Upper lobe of right lung (tissue), 1 donor: Measurements from ENCODE around the gene PADI1. TPM values are rescaled to one million over a fixed set of nuclear protein-coding genes. Genes with fewer than 3 reads are reported as not detected.

ENCODE experiments used
- ATAC-seq: fragments of 200-7000 bp; cut with Tn5 transposase; one replicate; pipeline ENCODE4 v1.9.1; 2020; ENCODE audit warnings: mild to moderate bottlenecking, moderate library complexity
- DNase-seq: peaks from one replicate; pipeline ENCODE4 v3.0.0-alpha.2; 2020
- H3K27ac ChIP-seq: fragments of 200-600 bp; one replicate; pipeline ENCODE4 v1.8.0; 2022
- H3K27me3 ChIP-seq: fragments of 200-600 bp; one replicate; pipeline ENCODE4 v1.8.0; 2022; ENCODE audit warnings: mild to moderate bottlenecking
- H3K36me3 ChIP-seq: fragments of 200-600 bp; one replicate; pipeline ENCODE4 v1.8.0; 2022
- H3K4me1 ChIP-seq: fragments of 200-600 bp; one replicate; pipeline ENCODE4 v1.8.0; 2022
- H3K4me3 ChIP-seq: fragments of 200-600 bp; one replicate; pipeline ENCODE4 v1.8.0; 2022; ENCODE audit warnings: mild to moderate bottlenecking
- H3K9me3 ChIP-seq: fragments of 200-600 bp; one replicate; pipeline ENCODE4 v1.8.0; 2022
- intact Hi-C: fragments of 100-400 bp; cut with DNase I; formaldehyde crosslinking; loops from one replicate; pipeline ENCODE4 v1.11.0; 2022
- total RNA-seq: library from RNA; stranded (reverse); fragmentation: NEBNext Ultra II Directional; extraction: Animal tissue kit (Norgen Biotek cat#: 25700); gene quantifications from one replicate; pipeline ENCODE4 v1.2.1, GENCODE V29; 2021
- TF ChIP-seq, protein P1 (sequence below): fragments of 200-600 bp; IDR thresholded peaks from one replicate; pipeline ENCODE4 v1.8.0; 2022; ENCODE audit warnings: antibody characterized with exemption
- donor health status: DM: no; HTN: yes; CAD: no; lungs with severe emphysema.

PADI1 gene
- total RNA-seq, 1 donor from 2014 or later: not detected

DNA sequence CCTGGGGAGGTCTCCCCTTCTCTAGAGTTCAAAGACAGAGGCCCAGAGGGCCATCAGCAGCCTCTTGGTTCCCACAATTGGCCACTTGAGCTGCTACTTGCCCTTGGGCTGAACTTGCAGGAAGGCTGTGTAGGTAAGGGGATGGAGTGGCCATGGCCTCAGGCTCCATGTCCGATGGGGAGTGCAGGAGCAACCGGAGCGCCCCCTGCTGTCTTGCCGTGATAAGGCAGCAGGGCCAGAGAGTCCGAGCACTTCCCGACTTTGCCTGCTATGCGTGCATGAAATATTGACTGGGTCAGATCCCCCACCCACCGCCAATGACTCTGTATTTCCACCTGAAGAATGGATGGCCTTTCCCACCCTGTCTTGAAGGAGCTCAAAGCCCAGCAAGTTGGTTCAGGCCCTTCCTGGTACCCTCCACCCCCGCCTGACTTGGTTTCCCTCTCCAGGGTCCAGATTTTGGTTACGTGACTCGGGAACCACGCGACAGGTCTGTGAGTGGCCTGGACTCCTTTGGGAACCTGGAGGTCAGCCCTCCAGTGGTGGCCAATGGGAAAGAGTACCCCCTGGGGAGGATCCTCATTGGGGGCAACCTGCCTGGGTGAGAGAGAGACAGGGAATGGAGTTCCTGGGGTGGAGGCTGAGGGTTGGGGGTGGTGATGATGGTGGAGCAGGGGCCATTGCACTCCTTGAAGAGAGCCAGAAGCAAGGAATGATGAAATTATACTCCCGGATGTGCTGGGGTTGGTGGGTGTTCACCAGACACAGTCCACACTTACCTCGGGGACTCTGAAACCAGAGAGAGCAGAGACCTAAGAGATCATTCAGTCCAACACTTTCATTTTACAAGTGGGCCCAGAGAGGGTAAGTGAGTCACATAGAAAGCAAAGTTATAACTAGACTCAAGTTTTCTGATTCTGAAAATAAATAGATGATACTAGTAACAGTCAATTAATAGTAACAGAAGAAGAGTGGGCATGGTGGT lies 69.5 kb downstream of the PADI1 start:
- H3K4me3 ChIP-seq: no peak overlapping the region
- H3K4me1 ChIP-seq: no peaks in the 10 kb centered on the region
- H3K9me3 ChIP-seq: no peaks in the 10 kb centered on the region
- ATAC-seq: peak; percentile 83
- H3K27me3 ChIP-seq: peaks cover 11% of the 10 kb centered on the region
- TF ChIP-seq, protein P1, sequence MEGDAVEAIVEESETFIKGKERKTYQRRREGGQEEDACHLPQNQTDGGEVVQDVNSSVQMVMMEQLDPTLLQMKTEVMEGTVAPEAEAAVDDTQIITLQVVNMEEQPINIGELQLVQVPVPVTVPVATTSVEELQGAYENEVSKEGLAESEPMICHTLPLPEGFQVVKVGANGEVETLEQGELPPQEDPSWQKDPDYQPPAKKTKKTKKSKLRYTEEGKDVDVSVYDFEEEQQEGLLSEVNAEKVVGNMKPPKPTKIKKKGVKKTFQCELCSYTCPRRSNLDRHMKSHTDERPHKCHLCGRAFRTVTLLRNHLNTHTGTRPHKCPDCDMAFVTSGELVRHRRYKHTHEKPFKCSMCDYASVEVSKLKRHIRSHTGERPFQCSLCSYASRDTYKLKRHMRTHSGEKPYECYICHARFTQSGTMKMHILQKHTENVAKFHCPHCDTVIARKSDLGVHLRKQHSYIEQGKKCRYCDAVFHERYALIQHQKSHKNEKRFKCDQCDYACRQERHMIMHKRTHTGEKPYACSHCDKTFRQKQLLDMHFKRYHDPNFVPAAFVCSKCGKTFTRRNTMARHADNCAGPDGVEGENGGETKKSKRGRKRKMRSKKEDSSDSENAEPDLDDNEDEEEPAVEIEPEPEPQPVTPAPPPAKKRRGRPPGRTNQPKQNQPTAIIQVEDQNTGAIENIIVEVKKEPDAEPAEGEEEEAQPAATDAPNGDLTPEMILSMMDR: peak; percentile 55
- intact Hi-C loops: no loop called here
- peak; percentile 82 for DNase-seq
- no peaks in the 10 kb centered on the region for H3K36me3 ChIP-seq
- H3K27ac ChIP-seq: no peak overlapping the region

DNA sequence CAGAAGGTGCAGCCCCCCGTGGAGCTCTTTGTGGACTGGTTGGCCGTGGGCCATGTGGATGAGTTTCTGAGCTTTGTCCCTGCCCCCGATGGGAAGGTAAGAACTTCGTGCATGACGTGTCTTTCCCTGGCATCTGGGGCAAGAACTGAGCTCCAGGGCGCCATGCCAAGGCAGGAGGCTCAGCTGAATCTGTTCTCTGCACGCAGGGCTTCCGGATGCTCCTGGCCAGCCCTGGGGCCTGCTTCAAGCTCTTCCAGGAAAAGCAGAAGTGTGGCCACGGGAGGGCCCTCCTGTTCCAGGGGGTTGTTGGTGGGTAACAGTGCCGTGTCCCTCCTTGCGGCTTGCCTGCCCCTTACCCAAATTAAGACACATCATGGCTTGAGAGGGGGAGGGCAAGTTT lies 71.6 kb downstream of the PADI1 start:
- H3K27ac ChIP-seq: no peak overlapping the region
- no peaks in the 10 kb centered on the region for H3K9me3 ChIP-seq
- H3K27me3 ChIP-seq: peaks cover 11% of the 10 kb centered on the region
- DNase-seq (peak; percentile 64), ATAC-seq (peak; percentile 51)
- H3K4me1 ChIP-seq: peaks cover under 1% of the 10 kb centered on the region
- H3K36me3 ChIP-seq: no peaks in the 10 kb centered on the region
- intact Hi-C loops: no loop called here
- no peak overlapping the region for H3K4me3 ChIP-seq
- TF ChIP-seq, protein P1: no peak

DNA sequence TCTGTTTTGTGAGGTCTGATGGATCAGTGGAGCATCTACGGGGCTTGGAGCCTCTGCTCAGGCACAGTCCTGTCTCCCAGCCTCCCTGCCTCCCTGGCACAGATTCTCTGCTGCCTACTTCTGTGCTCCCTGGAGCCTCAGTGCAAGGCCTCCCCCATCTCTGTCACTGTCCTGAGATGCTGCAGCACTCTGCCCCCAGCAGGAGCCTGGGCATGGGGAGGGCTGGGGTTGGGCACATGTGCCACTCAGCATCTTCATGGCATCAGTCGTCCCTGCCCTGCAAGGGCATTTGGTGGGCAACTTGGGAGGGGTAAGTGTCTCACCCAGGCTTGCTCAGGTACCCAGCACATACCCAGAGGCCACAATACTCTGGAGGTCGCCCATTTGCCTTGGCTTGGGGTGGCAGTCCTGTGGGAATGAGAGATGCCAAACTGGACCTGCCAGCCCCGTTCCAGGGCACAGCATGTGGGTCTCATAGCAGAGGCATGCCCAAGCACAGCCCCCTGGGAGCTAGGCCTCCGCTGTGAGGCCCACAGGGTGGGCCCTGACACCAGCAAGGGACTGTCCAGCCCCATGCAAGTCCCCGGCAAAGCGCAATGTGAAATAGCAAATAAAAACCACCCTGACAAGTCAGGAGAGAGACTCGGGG lies 72.7 kb downstream of the PADI1 start:
- H3K4me1 ChIP-seq: peaks cover 3% of the 10 kb centered on the region
- peak; percentile 33 for DNase-seq
- intact Hi-C loops: no loop called here
- H3K27me3 ChIP-seq: peaks cover 11% of the 10 kb centered on the region
- H3K4me3 ChIP-seq: no peak overlapping the region
- no peak overlapping the region for H3K27ac ChIP-seq
- ATAC-seq: no peak
- TF ChIP-seq, protein P1: no peak
- no peaks in the 10 kb centered on the region for H3K36me3 ChIP-seq
- no peaks in the 10 kb centered on the region for H3K9me3 ChIP-seq

- peaks cover 11% of the 10 kb centered on the region for H3K27me3 ChIP-seq
- DNase-seq (peak; percentile 35), ATAC-seq (no peak)
- H3K4me1 ChIP-seq: peaks cover 3% of the 10 kb centered on the region
- intact Hi-C loops: no loop called here
- TF ChIP-seq, protein P1: no peak
- H3K36me3 ChIP-seq: no peaks in the 10 kb centered on the region
- no peaks in the 10 kb centered on the region for H3K9me3 ChIP-seq
- H3K27ac ChIP-seq: no peak overlapping the region
- no peak overlapping the region for H3K4me3 ChIP-seq
These were observed 74.3 kb downstream of the PADI1 start for GRCh38 chr1:17278996-17279830.

DNA sequence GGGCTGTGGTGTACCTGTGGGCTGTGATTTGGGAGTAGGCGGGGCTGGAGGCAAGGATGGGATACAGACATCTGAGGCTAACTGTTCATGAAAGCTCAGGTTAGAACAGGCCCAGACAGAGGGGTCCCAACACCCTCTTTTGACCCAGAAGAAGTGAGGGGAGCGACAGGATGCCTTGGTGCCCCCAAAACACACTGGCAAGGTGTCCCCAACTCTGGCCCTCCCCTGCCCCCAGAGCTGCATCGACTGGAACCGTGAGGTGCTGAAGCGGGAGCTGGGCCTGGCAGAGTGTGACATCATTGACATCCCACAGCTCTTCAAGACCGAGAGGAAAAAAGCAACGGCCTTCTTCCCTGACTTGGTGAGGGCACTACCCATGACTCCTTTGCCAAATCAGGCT lies 75.5 kb downstream of the PADI1 start:
- ATAC-seq: no peak
- intact Hi-C loops: no loop called here
- DNase-seq: peak; percentile 36

More for the DNA sequence above, 75.5 kb downstream of the PADI1 start:
- H3K4me1 ChIP-seq: peaks cover 3% of the 10 kb centered on the region
- peaks cover 11% of the 10 kb centered on the region for H3K27me3 ChIP-seq
- TF ChIP-seq, protein P1: no peak
- no peaks in the 10 kb centered on the region for H3K9me3 ChIP-seq
- H3K4me3 ChIP-seq: no peak overlapping the region
- H3K27ac ChIP-seq: no peak overlapping the region
- H3K36me3 ChIP-seq: no peaks in the 10 kb centered on the region
